ENCODE results near the gene NTRK1. TPM values are rescaled to one million over a fixed set of nuclear protein-coding genes. Genes with fewer than 3 reads are reported as not detected.

NTRK1 gene
- total and polyA plus RNA-seq, 4 donors: 0.13 to 0.17 (median 0.14) TPM

- no peak overlapping the region for H3K27ac ChIP-seq (ENCODE audit: low read depth in 1 of 2, low read length in 2 of 2)
- no peak for DNase-seq (ENCODE audit: low spot score)
- peaks cover 0 to 3% (median 0%) of the 10 kb centered on the region in 4 donors for H3K27me3 ChIP-seq (ENCODE audit: control insufficient read depth in 4 of 4, insufficient read depth in 4 of 4, low read length in 3 of 4)
- no peaks in the 10 kb centered on the region for H3K9me3 ChIP-seq (ENCODE audit: control insufficient read depth in 4 of 4, low read length in 3 of 4)
- no peak overlapping the region for H3K4me3 ChIP-seq (ENCODE audit: low read depth in 1 of 3, low read length in 3 of 3)
- TF ChIP-seq EGR1 (IDR thresholded peaks at IDR 0.05; ENCODE audit: low read depth in 2 of 2): no peak
- no peak for TF ChIP-seq JUND (IDR thresholded peaks at IDR 0.05)
- TF ChIP-seq HNF4G (IDR thresholded peaks at IDR 0.05): no peak
- no peak for TF ChIP-seq CTCF (IDR thresholded peaks at IDR 0.05; ENCODE audit: low read depth, low read length, missing input control)
- no peak for TF ChIP-seq ATF3 (IDR thresholded peaks at IDR 0.05)
- TF ChIP-seq ZBTB33 (IDR thresholded peaks at IDR 0.05): no peak
- no peak for TF ChIP-seq GABPA (IDR thresholded peaks at IDR 0.05 in 1 of 2, conservative IDR thresholded peaks at IDR 0.05 in 1 of 2)
- no peak for TF ChIP-seq HNF4A (conservative IDR thresholded peaks at IDR 0.05)
- no peak for TF ChIP-seq FOXA2 (IDR thresholded peaks at IDR 0.05)
- no peak for TF ChIP-seq RXRA (IDR thresholded peaks at IDR 0.05)
- TF ChIP-seq REST (IDR thresholded peaks at IDR 0.05): no peak
- TF ChIP-seq TAF1 (conservative IDR thresholded peaks at IDR 0.05): no peak
- TF ChIP-seq SP1 (IDR thresholded peaks at IDR 0.05): no peak
- TF ChIP-seq YY1 (IDR thresholded peaks at IDR 0.05): no peak
- TF ChIP-seq MAX (IDR thresholded peaks at IDR 0.05): no peak
- TF ChIP-seq FOXA1 (IDR thresholded peaks at IDR 0.05): no peak
- TF ChIP-seq RAD21 (IDR thresholded peaks at IDR 0.05): no peak
- TF ChIP-seq NR2F2 (IDR thresholded peaks at IDR 0.05): no peak
- H3K4me1 ChIP-seq (ENCODE audit: control insufficient read depth in 4 of 4, insufficient read depth in 4 of 4, low read length in 3 of 4): peaks cover 0 to 28% (median 3%) of the 10 kb centered on the region in 4 donors
- WGBS: 90% methylated on average over 4 of the region's 4 CpGs
- H3K36me3 ChIP-seq (ENCODE audit: control insufficient read depth in 4 of 4, insufficient read depth in 3 of 4, low read depth in 1 of 4, low read length in 3 of 4): no peaks in the 10 kb centered on the region
- H3K9ac ChIP-seq (ENCODE audit: low read depth in 1 of 2, low read length in 2 of 2): no peak overlapping the region
Observed at GRCh38 chr1:156901590-156901900, 40.9 kb downstream of the NTRK1 start.

Measured in liver (tissue), 9 donors.